ENCODE results near the gene TRA2B. TPM values are rescaled to one million over a fixed set of nuclear protein-coding genes. Genes with fewer than 3 reads are reported as not detected.

The TRA2B gene
- total and polyA plus RNA-seq, 2 of the 8 experiments (the other 6 are each of a cell fraction or from before 2014, with no cell fraction given): 206 to 274 TPM

DNA sequence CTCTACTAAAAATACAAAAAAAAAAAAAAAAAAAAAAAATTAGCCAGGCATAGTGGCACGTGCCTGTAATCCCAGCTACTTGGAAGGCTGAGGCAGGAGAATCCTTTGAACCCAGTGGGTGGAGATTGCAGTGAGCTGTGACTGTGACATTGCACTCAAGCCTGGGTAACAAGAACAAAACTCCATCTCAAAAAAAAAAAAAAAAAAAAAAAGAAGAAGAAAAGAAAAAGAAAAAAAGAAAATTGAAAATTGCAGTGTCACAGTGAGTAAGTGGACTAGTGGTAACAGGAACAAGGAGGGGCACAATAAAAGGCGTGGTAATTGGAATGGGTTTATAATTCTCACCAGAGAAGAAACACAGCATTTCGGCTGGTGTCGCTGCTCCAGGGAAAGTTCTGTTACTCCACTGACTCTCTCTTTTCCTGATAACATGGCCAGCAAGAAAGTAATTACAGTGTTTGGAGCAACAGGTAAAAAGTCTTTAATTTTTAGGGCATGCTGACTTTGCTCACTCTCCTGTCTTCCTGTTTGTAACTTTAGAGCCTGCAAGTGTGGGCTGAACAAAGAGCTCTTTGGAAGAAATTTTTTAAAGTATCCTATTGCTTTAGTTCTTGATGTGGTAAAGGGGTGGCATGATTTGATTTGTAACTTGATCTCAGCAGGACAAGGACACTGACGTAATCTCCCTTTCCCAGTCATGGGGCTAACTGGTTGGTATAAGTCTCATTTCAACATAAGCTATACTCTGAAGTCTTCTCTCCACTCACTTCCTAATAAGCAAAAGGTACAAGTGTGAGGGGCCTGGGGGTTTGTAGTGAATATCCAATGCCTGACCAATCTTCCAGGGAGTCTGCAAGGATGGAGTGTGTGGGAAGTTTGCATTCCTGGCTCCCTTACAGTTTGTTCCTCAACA, 22.1 kb upstream of the TRA2B start:
- Histone ChIP-seq H3K9ac (replicated peaks in 1 of 4; ENCODE audit: extremely low read depth in 1 of 4, low read depth in 3 of 4, low read length in 3 of 4) (no peak overlapping the region), H2BK20ac (ENCODE audit: low read length) (no peak overlapping the region), H2BK15ac (ENCODE audit: low read length) (no peak overlapping the region), H3K79me1 (ENCODE audit: low read depth, low read length) (no peaks in the 10 kb centered on the region), H3K23me2 (ENCODE audit: low read depth, low read length) (peaks cover 3% of the 10 kb centered on the region; the same call in 1 of the 2 replicates), H3K79me2 (ENCODE audit: control insufficient read depth in 1 of 2, insufficient read depth in 2 of 2, low read length in 2 of 2) (no peaks in the 10 kb centered on the region), H4K5ac (ENCODE audit: insufficient read length, low read depth, low read length) (no peak overlapping the region), H3K23ac (ENCODE audit: insufficient read length) (no peak overlapping the region), H4K20me1 (replicated peaks in 1 of 2; ENCODE audit: control insufficient read depth in 1 of 2, insufficient read depth in 2 of 2, low read length in 2 of 2) (no peaks in the 10 kb centered on the region), H2BK5ac (ENCODE audit: low read depth, low read length) (no peak overlapping the region), H4K8ac (ENCODE audit: extremely low read depth, insufficient read depth, low read length) (no peak overlapping the region), H2BK12ac (ENCODE audit: low read depth, low read length) (no peak overlapping the region), H3K4me1 (replicated peaks in 1 of 4; ENCODE audit: control insufficient read depth in 3 of 4, insufficient read depth in 4 of 4, low read length in 3 of 4) (peaks cover 0 to 4% (median 0%) of the 10 kb centered on the region in 4 experiments; a peak in 1 of 7 replicates), H2AK5ac (ENCODE audit: low read depth, low read length) (no peak overlapping the region), H3K9me3 (ENCODE audit: insufficient read depth in 2 of 2, low read depth in 1 of 2, low read length in 1 of 2) (no peaks in the 10 kb centered on the region), H3K4me3 (ENCODE audit: extremely low read depth in 1 of 4, insufficient read depth in 2 of 4, low read depth in 3 of 4, low read length in 4 of 4) (no peak overlapping the region), H3K14ac (ENCODE audit: insufficient read length) (no peak overlapping the region), H3K36me3 (ENCODE audit: control insufficient read depth in 2 of 4, insufficient read depth in 4 of 4, low read length in 3 of 4) (no peaks in the 10 kb centered on the region), H3K4me2 (ENCODE audit: insufficient read depth in 1 of 2, low read depth in 2 of 2, low read length in 2 of 2) (no peak overlapping the region), H3K4ac (replicated peaks; ENCODE audit: insufficient read length, low read depth, low read length) (no peak overlapping the region), H3K56ac (replicated peaks; ENCODE audit: insufficient read length, low read depth, low read length) (no peak overlapping the region), H2AFZ (ENCODE audit: low read length) (peak overlapping the region; percentile 70; the same call in 1 of the 2 replicates), H3K27ac (ENCODE audit: low read depth, low read length) (no peak overlapping the region), H2BK120ac (replicated peaks; ENCODE audit: low read depth, low read length) (no peak overlapping the region), H4K91ac (replicated peaks; ENCODE audit: insufficient read length, low read length) (no peak overlapping the region), H3K18ac (ENCODE audit: extremely low read depth, low read length) (no peak overlapping the region; the same call in 1 of the 2 replicates), H3K27me3 (replicated peaks in 1 of 4; ENCODE audit: control insufficient read depth in 3 of 4, extremely low read depth in 1 of 4, insufficient read depth in 3 of 4, low read length in 3 of 4) (no peaks in the 10 kb centered on the region)
- WGBS, 2 experiments (ENCODE audit: extremely low coverage in 1 of 2, insufficient coverage in 1 of 2, insufficient read length in 1 of 2, insufficient replicate concordance in 2 of 2, low coverage in 1 of 2, low lambda C conversion rate in 2 of 2, missing lambda C conversion rate in 1 of 2): 89% methylated on average over 4 of the region's 5 CpGs; no CpG with 5 or more reads in 1 of the 2 experiments
- DNase-seq (ENCODE audit: low read depth in 1 of 2, low spot score in 2 of 2) (no peak), FAIRE-seq (no peak)
- ChIA-PET POLR2A (ENCODE audit: partially characterized antibody) (no interaction called here), CTCF (ENCODE audit: partially characterized antibody) (interaction anchor here (0.6 to 5.7 kb wide), 5 partner anchors 9 to 279 kb away, joined by 3 to 23 read pairs (median 4); no protein-coding TSS in a partner anchor)
- TF ChIP-seq, protein P1, sequence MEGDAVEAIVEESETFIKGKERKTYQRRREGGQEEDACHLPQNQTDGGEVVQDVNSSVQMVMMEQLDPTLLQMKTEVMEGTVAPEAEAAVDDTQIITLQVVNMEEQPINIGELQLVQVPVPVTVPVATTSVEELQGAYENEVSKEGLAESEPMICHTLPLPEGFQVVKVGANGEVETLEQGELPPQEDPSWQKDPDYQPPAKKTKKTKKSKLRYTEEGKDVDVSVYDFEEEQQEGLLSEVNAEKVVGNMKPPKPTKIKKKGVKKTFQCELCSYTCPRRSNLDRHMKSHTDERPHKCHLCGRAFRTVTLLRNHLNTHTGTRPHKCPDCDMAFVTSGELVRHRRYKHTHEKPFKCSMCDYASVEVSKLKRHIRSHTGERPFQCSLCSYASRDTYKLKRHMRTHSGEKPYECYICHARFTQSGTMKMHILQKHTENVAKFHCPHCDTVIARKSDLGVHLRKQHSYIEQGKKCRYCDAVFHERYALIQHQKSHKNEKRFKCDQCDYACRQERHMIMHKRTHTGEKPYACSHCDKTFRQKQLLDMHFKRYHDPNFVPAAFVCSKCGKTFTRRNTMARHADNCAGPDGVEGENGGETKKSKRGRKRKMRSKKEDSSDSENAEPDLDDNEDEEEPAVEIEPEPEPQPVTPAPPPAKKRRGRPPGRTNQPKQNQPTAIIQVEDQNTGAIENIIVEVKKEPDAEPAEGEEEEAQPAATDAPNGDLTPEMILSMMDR (IDR thresholded peaks at IDR 0.05; ENCODE audit: control extremely low read depth in 1 of 3, insufficient read depth in 1 of 3, low read depth in 1 of 3, low read length in 3 of 3): no peak
- TF ChIP-seq SP2 (IDR thresholded peaks at IDR 0.05; ENCODE audit: low read length): no peak

Data from H1 (cell line).